GM18520 (cell line): ENCODE results near the gene CTSV.
"Not testable (repeated sequence)": the region's sequence is repeated elsewhere in the genome, so short reads cannot be mapped to it uniquely, and the experiment has no call there.

Experiments used
- ATAC-seq: cut with Tn5 transposase; IDR thresholded peaks from one replicate; pipeline ENCODE4 v1.9.1; 2021; ENCODE audit not compliant: unreplicated experiment

CTSV gene

DNA sequence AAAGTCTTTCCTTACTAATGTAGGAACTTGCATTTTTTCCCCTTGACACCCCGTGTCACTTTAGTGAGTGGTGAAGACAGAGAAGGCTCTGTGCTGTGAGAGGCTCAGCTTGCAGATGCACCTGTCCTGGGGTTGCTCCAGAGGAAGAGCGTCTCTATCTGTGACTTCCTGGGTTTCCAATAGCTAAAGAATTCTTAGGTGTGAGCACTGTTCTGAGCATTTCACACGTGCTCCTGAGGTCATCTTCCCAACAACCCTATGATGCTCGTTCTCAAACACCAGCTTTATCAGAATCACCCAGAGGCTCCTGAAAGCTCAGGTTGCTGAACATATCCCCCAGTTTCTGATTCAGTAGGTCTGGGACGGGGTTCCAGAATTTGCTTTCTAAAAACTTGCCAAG, 6.4 kb upstream of the CTSV start:
- ATAC-seq = no peak

DNA sequence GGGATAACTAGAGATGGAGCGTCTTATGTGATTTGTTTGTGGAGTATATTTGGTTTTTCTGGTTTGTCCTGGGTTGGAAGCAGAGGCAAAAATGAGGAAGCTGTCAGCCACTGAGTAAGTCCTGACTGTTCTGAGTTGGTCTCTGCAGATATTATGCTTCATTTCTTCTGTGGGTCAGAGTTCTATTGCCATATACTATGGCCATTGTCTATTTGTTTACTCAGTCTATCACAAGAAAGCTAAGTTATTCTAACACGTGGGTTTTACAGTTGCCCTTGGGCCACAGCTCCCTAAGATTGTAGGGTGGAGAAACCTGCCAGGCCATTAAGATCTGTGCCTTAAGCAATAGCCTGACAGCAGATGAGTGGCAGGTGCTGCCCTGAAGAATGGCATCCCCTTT, 3.0 kb upstream of the CTSV start:
- ATAC-seq = no peak

GRCh38 chr9:97039514-97039860, 545 bp upstream of the CTSV start:
- no peak for ATAC-seq

- ATAC-seq = not testable (repeated sequence)
Observed at GRCh38 chr9:97023505-97023904, 15.4 kb downstream of the CTSV start.

- peak; percentile 64 for ATAC-seq
Observed at GRCh38 chr9:97013151-97014132, 25.5 kb downstream of the CTSV start.

GRCh38 chr9:97012617-97013016, 26.3 kb downstream of the CTSV start:
- ATAC-seq = peak; percentile 47

DNA sequence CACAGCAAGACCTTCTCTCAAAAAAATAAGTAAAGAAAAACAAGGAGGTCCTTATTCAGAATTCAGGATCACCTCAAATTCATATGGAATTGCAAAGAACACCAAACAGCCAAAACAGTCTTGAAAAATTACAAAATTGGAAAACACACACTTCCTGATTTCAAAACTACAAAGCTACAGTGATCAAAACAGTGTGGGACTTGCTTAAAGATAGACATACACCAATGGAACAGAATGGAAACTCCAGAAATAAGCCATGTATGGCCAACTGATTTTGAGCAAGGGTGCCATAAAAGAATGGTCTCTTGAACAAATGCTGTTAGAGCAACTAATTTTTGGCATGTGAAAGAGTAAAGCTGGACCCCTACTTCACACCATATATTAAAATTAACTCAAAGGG, 36.7 kb downstream of the CTSV start:
- ATAC-seq = not testable (repeated sequence)

- not testable (repeated sequence) for ATAC-seq
Observed at GRCh38 chr9:97001338-97001737, 37.6 kb downstream of the CTSV start.

DNA sequence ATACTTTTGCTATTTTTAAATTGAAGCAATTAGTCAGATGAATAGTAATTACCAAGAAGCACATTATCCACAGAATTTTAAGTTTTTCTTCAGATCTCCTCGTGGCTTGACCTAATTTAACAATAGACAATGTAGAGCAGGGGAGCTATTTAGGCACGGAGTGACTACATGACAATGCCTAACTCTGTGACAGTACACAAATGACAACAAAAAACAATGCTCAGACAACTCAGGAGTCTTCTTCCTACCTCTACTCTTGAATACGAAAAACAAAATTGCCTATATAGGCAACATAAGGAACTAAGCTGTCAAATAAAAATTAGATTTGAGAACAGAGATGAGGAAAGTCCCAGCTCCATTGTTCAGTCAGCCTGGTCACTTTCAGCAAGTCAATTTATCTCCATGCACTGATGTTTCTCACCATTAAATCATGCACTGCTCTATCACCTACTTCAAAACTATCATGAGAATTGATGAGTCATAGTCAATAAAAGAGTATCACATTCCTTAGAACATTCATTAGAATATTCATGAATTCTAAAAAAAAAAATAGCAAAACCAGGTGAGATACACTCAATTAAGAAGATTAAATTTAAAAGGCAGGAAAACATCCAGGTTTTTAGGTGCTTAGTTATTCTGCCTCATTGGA, 38.7 kb downstream of the CTSV start:
- not testable (repeated sequence) for ATAC-seq

DNA sequence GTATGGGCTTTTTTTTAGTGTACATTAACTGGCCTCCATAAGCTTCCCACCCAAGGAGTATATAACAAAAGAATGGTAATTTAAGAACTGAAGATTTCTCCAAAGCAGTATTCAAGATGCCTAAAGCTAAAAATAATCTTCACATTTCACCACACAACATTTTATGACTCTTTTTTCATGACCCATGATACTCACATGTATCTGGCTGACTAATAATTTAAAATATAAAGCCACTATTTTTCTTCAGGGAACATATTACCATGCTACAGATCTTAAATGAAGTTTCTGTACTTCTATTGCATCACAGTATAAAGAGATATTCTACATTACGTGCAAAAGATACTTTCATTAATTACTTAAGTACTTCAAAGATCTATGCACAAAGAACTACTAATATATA, 39.2 kb downstream of the CTSV start:
- ATAC-seq = not testable (repeated sequence)

GRCh38 chr9:96997009-96997701, 41.8 kb downstream of the CTSV start:
- not testable (repeated sequence) for ATAC-seq

DNA sequence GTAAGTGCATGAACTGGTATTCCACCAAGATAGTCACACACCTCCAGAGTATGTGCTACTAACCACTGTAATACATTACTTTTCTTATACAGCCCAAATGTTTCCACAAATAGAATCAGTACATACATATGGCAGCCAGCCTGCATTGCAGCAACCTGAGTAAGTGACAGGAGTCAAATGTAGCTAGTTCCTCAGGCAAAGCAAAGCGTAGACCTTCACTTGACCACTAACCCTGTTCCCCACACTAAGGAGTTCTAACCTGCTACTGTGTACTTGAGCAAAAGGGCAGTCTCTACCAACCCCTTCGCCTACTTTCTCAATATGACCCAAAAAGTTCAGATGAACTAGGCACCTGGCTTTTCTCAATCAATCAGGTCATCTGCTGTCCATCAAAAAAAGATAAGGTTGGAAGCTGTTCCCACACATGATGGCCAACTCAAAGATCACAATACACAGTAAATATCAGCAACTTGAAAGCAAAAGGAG, 44.4 kb downstream of the CTSV start:
- not testable (repeated sequence) for ATAC-seq

DNA sequence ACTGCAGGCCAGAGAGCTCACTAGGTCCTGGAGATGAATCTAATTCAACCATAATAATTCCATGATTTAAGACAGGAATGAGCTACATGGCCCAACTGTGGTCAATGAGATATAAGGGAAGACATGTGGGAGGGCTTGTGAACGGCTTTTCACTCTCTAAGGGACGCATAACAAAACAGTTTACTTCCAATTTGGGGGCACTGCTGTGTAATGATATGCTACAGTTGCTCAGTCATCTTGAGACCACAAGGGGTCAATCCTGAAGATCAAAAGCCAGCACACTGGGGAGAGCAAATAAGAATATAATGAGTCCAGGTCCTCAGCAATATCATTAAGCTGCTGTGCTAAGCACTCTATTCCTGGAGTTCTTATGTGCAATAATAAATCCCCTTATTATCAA, 46.6 kb downstream of the CTSV start:
- ATAC-seq = not testable (repeated sequence)

GRCh38 chr9:96989747-96990318, 49.1 kb downstream of the CTSV start:
- not testable (repeated sequence) for ATAC-seq

DNA sequence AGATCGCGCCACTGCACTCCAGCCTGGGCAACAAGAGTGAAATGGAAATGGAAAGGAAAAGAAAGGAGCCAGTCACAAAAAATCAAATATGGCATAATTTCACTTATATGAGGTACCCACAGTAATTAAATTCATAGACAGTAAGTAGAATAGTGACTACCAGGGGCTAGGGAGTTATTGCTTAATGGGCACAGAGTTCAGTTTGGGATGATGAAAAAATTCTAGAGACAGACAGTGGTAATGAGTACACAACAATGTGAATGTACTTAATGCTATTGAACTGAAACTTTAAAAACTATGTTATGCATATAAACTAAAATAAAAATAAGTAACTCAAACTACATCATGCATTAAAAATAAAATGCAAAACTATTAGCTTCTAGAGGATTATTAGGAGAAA, 54.1 kb downstream of the CTSV start:
- not testable (repeated sequence) for ATAC-seq

- not testable (repeated sequence) for ATAC-seq
Observed at GRCh38 chr9:96984139-96984538, 54.8 kb downstream of the CTSV start.

GRCh38 chr9:96983496-96984122, 55.3 kb downstream of the CTSV start:
- ATAC-seq = not testable (repeated sequence)
